HG03575 (cell line): ENCODE measurements around the gene POR.

ENCODE experiments used
- ATAC-seq: cut with Tn5 transposase; IDR thresholded peaks from one replicate; pipeline ENCODE4 v1.9.1; 2021; ENCODE audit not compliant: unreplicated experiment, insufficient number of reproducible peaks, low FRiP score; ENCODE audit errors: extremely low read depth

Gene POR

DNA sequence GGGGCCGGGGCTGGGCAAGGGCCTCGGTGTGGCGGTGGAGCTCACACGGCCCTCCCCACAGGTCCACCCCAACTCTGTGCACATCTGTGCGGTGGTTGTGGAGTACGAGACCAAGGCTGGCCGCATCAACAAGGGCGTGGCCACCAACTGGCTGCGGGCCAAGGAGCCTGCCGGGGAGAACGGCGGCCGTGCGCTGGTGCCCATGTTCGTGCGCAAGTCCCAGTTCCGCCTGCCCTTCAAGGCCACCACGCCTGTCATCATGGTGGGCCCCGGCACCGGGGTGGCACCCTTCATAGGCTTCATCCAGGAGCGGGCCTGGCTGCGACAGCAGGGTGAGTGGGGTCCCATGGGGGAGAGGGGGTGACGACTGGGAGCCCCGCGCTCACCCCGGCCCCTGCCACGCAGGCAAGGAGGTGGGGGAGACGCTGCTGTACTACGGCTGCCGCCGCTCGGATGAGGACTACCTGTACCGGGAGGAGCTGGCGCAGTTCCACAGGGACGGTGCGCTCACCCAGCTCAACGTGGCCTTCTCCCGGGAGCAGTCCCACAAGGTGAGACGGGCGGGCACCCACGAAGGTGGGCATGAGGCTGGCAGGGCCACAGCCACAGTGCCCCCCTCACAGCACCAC is 70.7 kb downstream of the POR start:
- no peak for ATAC-seq

DNA sequence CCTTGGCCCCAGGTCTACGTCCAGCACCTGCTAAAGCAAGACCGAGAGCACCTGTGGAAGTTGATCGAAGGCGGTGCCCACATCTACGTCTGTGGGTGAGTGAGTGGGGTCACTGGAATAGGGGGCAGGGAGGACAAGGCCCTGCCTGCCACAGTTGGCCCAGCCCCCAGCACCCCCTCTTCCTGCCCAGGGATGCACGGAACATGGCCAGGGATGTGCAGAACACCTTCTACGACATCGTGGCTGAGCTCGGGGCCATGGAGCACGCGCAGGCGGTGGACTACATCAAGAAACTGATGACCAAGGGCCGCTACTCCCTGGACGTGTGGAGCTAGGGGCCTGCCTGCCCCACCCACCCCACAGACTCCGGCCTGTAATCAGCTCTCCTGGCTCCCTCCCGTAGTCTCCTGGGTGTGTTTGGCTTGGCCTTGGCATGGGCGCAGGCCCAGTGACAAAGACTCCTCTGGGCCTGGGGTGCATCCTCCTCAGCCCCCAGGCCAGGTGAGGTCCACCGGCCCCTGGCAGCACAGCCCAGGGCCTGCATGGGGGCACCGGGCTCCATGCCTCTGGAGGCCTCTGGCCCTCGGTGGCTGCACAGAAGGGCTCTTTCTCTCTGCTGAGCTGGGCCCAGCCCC is 71.3 kb downstream of the POR start:
- no peak for ATAC-seq

DNA sequence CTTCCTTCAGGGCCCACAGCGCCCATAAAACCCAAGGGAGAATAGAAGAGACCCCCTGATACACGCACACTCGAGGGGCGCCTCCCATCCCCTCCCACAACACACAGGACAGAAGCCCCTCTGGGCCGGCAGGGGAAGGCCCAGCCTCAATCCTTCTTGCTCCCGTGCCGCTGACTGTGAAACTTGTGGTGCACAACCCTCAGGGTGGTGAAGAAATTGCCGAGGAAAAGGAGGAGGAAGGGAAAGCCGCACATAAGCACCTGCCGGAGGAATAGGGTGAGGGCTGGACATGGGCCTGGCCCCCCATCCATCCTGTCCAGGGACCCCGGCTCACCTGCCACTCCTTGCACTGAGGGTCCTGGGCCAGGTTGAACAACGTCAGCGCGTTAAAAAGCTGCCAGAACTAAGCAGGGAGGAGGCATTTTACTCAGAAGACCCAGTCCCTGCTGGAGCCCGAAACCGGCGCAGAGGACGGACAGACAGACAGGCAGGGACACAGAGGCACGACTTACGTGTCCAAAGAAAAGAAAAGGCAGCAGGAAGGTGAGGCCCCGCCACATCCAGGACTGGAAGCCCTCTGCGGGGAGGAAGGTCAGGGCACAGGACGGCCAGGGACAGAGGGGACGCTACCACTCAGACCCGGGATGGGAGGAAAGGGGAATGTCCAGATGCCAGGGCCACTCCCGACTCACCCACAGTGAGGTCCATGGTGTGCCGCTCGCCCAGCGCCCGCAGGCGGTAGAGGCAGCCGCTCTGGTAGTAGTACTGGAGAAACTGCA is 72.3 kb downstream of the POR start:
- no peak for ATAC-seq

DNA sequence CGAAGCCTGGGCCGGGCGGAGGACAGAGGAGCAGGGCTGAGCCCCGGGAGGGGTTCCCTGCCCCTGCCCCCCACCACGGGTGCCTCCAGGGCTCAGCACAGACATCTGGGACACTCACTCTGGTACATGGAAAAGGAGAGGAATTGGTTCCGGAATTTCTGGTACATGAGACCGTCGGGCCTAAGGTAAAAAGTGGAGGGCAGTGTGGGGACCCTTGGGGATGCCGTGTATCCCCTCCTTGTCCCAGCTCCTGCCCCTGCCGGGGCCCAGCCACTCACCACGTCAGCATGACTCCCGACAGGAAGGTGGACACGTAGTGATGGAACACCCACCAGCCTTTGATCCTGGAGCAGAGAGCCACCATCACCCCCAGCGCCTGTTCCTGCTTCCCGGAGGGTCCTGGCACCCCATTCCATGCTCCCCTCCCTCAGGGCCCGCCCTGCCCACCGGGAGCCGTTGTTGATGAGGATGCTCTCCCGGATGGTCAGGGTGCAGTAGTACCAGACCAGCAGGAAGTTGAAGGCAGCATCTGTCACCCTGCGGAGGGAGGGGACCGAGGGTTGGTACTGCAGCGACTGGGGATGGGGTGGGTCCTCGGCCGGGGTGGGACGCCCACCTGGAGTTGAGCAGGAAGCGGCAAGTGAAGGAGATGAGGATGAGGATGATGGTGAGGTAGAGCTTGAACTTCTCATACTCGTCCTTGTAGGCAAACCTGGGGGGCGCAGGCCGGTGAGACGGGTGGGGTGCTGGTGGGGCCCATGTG is 73.0 kb downstream of the POR start:
- ATAC-seq: no peak

DNA sequence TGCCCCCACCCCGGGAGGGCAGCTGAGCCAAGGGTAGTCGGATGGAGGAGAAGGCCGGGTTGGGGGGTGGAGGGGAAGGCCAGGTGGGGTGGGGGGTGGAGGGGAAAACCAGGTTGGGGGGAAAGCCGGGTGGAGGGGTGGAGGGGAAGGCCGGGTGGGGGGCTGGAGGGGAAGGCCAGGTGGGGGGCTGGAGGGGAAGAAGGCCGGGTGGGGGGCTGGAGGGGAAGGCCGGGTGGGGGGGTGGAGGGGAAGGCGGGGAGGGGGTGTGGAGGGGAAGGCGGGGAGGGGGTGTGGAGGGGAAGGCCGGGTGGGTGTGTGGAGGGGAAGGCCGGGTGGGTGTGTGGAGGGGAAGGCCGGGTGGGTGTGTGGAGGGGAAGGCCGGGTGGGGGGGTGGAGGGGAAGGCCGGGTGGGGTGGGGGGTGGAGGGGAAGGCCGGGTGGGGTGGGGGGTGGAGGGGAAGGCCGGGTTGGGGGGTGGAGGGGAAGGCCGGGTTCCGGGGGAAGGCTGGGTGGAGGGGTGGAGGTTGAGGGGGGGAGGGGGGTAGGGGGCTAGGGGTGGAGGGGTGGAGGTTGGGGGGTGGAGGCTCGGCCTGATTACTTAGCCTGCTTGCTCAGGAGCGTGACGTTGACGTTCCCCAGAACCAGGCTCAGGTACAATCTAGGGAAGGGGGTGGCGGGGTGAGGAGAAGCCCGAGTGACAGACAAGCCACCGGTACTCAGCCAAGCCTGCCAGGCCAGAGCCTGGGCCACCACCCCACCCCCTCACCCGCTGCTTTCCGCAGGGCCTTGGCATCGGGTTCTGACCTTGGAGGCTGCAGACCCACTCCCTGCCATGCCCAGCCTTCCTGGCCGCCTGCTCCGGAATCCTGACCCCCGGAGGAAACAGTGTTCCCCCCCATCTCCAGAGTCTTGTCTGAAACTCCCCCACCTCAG is 73.9 kb downstream of the POR start:
- no peak for ATAC-seq

DNA sequence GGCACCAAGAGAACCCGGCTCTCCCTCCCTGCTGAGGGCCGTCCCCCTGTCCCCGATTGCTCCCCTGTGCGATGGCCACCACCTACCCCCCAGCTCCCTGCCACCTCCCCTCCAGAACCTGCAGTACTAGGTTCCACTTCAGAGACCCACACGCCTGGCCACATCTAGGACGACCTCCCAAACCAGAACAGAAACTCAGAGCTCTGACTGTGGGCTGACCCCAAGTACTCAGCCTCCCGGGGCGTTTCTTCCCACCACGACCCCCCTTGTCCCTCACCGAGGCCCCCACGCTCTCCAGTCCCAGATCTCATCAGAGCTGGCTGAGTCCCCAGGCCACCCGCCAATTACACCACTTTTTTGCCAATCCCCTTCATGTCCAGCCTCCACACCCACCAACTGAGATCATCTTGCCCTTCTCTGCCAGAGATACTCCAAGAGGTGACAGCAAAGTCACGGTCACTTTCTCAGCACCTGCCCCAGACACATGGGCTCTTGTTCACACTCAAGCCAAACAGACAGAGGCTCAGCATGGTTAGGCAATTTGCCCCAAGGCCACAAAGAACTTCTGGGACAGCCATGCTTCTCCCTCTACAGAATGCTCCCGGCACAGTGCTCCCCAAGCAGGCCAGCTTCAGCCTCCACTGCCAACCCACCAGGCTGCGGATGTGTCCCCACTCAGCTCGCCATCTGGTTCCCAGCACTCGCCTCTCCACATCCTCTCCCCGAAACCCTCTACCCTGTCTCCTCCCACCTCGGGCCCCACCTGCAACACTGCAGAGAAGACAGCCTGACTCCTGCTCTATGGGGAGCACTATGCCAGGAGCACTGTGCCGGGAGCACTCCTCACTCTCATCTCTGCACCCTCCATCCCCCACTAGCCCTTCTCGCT is 74.8 kb downstream of the POR start:
- ATAC-seq: no peak

DNA sequence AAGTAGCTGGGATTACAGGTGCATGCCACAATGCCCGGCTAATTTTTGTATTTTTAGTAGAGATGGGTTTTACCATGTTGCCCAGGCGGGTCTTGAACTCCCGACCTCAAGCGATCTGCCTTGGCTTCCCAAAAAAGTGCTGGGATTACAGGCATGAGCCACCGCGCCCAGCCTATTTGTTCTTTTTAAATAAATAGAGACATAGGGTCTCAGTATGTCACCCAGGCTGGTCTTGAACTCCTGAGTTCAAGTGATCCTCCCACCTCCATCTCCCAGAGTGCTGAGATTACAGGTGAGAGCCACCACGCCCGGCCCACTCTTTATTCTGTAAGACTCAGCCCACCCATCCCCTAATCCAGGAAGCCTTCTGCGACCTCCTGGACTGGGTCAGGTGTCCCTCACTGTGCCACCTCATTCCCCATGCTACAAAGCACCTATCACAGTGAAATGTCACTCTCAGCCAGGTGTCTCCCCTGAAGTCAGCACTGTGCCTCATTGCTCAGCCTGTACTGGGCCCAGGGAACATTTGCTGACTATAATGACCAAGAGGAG is 76.7 kb downstream of the POR start:
- no peak for ATAC-seq

DNA sequence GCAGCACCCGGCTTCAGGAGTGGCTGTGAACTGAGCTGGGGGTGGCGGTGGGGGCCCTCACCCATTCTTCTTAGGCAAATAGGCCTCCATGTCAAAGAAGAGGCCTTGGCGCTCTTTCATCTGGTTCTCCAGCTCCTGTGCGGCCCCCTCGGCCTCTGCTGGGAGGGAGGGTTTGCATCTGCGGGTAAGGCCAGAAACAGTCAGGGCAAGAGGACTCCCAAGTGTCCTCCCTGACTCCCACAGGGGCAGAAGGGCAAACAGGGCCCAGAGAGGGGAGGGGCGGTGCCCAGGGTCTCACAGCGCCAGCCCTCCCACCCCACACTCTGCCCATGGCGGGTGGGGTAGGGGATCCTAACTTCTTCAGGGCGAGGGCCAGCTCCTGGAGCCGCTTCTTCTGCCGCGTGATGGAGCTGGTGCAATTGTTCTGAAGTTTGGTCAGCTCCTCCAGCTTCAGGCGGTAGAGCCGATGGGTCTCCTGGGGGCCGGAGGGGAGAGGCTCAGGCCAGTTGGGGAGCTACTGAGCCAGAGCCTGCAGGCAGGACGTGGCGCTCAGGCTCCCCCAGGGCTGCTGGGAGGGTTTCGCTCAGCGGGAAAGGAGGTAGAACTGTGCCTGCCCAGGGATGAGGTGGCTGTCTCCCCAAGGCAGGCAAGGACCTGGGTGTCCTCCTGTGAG is 77.3 kb downstream of the POR start:
- ATAC-seq: no peak

DNA sequence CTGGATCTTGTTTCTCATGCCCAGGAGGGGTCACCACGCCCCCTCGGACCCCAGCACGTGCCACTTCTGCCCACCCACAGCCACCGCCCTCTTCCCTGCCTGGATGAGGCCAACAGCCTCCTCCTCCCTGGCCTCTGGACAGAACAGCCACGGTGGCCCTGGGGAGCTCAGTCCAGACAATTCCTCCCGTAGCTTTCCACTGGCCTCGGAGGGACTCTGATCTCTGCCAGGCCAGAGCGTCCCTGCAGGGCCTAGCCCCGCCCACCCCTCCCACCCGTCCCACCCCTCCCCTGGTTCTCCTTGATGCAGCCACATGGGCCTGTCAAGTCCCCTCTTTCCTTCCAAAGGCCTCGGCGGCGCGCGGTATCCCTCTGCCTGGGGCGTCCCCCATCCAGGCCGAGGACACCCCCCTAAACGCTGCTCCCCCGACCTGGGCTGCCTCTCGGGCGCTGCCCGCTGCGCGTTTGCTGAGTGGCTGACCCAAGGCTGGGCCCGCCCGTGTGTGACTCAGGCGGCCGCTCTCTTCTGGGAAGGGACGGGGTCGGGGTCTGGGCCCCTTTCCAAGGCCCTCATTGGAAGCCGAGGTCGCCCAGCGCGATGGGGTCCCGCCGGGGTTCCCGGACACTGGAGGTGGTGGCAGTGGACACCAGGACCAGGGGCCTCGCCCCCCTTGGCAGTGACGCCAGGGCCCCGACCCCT is 78.9 kb downstream of the POR start:
- no peak for ATAC-seq

DNA sequence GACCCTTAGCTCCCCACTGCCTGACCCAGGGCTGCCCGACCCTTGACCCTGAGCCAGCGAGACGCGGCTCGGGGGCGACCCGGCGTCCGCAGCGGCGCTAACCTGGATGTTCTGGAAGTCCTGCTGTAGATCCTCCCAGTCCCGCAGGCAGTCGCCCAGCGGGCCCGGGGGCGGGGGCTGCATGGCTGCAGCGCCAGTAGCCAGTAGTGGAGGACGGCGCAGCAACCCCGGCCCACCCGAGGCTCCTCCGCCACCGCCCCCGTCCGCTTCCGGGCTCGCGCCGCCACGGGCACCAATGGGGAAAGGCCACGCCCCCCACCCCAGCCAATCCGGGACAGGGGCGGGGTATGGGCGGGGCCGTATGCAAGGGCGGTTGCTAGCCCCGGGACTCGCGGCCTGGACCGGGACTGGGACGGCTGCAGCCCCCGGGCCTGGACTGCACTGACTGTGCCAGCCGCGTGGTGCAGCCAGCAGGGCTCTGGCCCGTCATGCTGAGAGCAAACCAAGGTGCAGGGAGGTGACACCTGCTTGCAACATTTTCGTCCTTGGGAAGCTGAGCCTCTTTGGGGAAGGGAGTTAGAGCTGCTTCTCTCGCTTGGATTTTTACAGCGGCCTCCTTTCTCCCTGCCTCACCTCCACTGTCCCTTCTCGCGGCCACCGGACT is 79.6 kb downstream of the POR start, which contains the start of gene TMEM120A:
Gene TMEM120A, minus strand, starts transcription at position 208 of the 664 bp plus-strand sequence. Its CDS starts 25 bp downstream, at position 183.
- ATAC-seq: peak; percentile 39

DNA sequence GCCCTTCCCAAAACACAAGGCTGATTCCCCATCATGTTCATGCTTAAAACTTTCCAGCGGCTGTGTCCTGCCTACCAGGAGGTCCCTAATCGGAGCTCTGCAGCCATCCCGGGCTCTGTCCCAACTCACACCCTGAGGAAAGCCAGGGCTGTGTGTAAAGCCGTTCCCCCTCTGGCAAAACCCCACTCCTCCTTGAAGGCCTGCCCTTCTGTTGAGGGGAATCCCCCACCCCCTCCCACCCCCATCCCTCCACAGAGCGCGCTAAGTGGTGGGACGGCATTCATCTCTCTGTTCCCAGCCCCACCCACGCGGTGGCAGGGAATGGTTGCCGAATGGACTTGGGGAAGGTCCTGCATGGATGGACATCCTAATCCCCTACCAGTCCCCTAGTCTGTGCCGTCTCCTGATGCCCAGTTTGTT is 80.1 kb downstream of the POR start:
- ATAC-seq: no peak

DNA sequence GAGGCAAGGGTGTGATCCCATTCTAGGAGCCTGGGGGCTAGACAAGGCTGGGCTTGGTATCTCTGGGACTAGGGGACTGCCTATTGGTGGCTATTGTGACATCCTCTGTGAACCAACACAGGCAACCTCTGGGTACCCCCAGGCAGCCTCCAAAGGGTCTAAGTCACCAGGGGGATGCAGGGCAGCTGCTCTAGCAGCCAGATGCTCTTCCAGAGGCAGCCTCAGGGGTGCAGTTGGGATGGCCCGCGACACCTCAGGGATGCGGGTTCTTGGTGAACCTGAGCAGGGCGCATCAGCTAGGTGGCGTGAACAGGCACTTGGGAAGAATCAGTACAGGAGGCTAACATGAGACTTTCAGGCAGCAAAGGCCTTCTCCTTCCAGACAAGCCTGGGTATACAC is 81.0 kb downstream of the POR start:
- no peak for ATAC-seq

DNA sequence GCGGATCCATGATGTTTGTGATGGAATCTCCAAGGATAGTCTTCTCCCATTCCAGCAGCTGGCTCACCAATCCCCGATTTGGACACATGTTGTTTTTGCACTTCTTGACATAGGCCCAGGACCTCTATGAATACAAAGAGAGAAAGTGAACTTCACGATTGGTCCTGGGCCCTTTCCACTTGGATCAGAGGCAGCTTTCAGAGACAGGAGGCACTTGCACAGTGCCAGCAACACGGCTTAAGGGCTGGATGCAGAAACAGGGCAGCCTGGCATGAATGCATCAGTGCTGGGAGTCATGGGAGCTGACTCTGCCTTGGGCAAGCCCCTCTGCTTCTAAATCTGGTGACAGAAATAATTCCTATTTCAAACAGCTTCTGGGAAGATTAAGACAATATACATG is 81.5 kb downstream of the POR start:
- ATAC-seq: no peak

DNA sequence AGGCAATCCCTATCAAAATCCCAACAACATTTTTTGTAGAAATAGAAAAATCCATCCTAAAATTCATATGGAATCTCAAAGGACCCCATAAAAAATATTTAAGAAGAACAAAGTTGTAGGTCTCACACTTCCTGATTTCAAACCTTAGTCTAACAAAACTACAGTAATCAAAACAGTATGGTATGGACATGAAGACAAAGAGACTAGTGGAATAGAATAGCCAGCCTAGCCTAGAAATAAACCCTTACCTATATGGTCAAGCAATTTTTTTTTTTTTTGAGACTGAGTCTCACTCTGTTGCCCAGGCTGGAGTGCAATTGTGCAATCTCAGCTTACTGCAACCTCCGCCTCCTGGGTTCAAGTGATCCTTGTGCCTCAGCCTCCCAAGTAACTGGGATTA is 83.1 kb downstream of the POR start:
- ATAC-seq: no peak

DNA sequence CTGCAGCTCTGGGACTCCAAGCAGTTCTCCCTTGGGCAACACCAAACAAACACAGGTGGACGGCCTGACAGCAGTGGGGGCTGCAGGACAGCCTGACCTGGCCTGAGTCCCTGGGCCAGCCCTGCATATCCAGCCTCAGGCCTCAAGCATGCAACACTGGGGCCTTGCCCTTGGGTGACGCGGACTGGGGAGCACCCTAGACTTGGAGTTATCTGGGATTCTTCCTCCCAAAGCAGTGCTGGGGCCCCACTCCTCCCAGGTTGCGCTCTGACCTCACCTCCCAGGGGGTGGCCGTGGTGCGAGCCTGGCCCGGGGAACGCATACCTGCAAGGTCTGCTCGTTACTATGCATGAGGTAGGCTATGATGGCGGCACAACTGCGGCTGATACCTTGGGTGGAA is 85.6 kb downstream of the POR start:
- ATAC-seq: no peak

DNA sequence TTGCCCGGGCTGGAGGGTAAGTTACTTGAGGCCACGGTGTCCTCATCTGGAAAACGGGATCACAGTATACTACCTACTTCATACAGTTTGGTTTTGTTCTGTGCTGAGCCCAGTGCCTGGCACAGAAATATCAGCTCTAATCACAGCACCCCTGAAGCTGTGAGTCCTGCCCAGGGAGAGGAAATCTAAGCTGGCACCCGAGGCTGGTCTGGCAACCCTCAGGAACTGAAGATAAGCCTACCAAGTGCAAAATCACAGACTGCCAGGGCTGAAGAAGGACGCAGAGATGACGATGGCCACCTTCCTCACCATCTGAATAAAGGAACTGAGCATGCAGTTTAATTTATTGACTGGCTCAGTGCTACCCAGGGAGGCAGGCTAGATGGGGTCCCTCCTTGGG is 87.2 kb downstream of the POR start:
- ATAC-seq: no peak
